Mesenteric fat pad (tissue), 1 donor: ENCODE results near the gene NAT8L. TPM values are rescaled to one million over a fixed set of nuclear protein-coding genes. Genes with fewer than 3 reads are reported as not detected.

Source experiments
- DNase-seq: peaks from one replicate; pipeline ENCODE4 v3.0.0-alpha.2; 2020; ENCODE audit warnings: low spot score
- total RNA-seq: library from RNA; stranded (reverse); fragmentation: NEBNext Ultra II Directional; extraction: Animal tissue kit (Norgen Biotek cat#: 25700); gene quantifications from one replicate; pipeline ENCODE4 v1.2.1, GENCODE V29; 2021
- donor health status: DM: yes; HTN: yes; CAD: no.

Gene NAT8L
- total RNA-seq, 1 donor from 2014 or later: 67.3 TPM

DNA sequence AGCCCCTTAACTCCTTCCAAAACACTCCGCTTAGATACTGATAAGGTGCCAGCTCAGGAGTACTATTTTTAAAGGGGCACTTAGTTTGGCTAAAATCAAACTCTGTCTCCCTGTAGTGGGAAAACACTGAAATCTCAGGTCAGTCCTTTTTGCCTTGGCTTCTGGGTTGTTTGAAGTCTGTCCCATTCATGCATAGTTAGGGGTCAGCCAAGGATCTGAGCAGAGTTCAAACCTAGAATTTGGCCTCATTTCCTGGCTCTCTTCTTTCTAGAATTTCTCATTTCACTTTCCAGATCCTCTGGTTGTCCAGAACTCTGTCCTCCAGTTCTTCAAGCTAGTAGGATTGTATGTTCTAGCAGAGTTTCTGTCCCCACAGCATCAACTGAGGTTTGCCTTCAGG lies 31.5 kb downstream of the NAT8L start:
- DNase-seq: no peak

GRCh38 chr4:2091990-2092668 lies 33.0 kb downstream of the NAT8L start:
- DNase-seq: peak; percentile 55

DNA sequence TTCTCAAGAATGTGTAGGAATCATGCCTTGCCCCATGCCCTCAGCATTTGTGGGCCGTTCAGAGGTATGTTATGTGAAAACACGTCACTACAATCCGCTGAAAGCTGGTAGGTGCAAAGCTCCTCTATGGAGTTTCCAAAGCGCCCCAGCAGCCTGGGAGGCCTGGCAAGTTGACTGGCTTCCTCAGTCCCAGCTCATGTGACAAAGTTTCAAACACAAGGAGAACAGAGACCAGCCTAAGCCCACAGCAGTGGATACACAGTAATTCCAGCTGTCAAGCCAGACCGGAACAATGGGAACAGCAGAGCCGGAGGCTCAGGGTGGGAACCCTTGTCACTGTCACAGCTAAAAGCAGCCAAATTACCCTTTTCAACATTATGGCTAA lies 33.5 kb downstream of the NAT8L start:
- DNase-seq: no peak

- no peak for DNase-seq
Observed at GRCh38 chr4:2093265-2093664, 34.1 kb downstream of the NAT8L start.

DNA sequence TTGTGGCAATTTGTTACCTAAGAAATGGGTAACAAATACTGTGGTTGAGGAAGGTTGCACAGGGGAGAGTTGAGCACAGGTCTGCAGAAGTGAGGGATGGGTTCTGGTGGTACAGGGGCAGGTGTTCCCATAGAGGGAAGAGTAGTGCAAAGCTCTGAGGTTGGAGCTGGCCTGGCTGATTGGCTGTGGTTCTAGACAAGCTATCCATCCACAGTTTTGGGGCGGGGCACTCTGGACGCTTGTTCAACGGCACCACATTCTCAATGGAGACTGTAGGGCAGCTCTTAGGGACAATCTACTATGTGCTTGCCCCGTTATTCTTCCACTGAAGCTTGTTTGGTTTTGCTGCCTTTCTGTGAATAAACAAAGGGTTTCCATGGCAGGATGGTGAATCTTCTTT lies 35.4 kb downstream of the NAT8L start:
- DNase-seq: no peak

GRCh38 chr4:2095236-2096072 lies 36.3 kb downstream of the NAT8L start:
- DNase-seq: no peak

GRCh38 chr4:2096073-2096609 lies 37.0 kb downstream of the NAT8L start:
- no peak for DNase-seq

- peak; percentile 47 for DNase-seq
Observed at GRCh38 chr4:2101346-2102044, 42.4 kb downstream of the NAT8L start.

DNA sequence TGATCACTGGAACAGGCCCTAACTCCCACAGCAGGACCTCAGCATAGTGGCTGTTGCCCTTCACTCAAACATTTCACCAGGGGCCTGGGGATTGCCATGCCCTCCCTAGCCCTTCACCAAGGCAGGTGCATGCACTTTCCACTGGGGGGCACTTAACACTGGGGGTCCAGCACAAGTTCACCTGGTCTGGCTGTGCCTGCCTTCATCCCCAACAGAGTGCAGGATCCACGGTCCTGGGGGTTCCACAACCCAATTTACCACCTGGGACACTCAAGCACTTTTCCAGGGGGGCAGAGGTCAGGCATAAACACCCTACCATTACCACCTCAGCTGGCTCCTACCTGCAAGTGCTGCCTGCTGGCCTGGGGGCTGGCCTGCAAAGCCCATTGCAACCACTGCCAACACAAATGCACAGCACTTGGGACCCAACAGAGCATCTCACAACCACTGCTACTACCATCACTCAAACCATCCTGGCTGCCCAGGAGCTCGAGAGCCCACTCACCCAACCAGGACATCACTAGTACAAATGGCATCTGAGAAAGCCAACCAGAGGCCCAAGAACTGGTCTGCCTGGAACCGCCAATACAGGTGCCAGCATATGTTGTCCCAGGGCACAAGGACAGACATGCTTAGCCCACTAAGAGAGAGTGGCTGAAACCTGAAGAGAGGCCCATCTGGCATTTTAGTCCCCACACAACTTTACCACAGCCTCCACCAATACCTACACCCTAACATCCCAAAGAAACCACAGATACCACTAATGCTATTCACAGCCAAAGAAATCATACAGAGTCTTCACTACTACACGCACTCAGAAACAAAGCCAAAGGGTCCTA lies 43.1 kb downstream of the NAT8L start:
- DNase-seq: peak; percentile 64

DNA sequence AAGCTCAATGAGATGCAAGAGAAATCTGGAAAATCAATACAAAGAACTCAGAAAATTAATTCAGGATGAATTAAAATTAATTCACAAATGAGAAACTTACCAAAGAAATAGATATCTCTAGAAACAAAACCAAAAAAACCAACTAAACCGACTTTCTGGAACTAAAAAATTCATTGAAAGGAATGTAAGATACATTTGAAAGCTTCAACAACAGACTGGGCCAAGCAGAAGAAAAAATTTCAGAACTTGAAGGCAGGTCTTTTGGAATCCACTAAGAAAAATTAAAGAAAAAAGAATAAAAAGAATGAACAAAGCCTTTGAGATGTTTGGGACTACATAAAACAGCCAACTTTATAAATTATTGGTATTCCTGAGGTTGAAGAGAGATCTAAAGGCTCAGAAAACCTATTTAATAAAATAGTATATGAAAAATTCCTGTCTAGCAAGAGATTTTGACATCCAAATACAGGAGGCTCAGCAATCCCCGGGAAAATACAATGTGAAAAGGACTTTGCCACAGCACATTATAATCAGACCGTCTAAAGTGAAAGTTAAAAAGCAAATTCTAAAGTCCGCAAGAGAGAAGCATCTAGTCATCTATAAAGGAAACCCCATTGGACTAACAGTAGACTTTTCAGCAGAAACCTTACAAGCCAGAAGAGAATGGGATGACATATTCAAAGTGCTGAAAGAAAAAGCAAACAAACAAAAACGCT lies 44.2 kb downstream of the NAT8L start:
- DNase-seq: no peak

DNA sequence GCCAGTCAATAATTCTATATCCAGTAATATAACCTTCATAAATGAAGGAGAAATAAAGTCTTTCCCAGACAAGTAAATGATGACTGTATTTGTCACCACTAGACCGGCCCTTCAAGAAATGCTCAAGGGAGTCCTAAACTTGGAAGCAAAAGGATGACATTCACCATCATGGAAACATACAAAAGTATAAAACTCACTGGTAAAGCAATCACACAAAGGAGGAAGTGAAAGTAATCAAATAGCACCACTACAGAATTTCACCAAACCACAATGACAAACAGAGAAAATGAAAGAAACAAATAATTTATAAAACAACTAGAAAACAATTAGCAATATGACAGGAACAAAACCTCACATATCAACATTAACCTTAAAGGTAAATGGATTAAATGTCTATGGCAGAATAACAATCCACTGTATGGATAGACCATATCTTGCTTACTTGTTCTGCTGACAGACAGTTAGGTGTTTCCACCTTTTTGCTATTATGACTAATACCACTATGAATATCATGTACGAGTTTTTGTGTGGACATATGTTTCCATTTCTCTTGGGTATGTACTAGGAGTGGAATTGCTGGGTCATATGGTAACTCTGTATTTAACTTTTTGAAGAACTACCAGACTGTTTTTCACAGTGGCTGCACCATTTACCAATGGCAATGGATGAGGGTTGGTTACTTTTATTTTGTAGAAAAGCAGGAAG lies 44.9 kb downstream of the NAT8L start:
- no peak for DNase-seq

DNA sequence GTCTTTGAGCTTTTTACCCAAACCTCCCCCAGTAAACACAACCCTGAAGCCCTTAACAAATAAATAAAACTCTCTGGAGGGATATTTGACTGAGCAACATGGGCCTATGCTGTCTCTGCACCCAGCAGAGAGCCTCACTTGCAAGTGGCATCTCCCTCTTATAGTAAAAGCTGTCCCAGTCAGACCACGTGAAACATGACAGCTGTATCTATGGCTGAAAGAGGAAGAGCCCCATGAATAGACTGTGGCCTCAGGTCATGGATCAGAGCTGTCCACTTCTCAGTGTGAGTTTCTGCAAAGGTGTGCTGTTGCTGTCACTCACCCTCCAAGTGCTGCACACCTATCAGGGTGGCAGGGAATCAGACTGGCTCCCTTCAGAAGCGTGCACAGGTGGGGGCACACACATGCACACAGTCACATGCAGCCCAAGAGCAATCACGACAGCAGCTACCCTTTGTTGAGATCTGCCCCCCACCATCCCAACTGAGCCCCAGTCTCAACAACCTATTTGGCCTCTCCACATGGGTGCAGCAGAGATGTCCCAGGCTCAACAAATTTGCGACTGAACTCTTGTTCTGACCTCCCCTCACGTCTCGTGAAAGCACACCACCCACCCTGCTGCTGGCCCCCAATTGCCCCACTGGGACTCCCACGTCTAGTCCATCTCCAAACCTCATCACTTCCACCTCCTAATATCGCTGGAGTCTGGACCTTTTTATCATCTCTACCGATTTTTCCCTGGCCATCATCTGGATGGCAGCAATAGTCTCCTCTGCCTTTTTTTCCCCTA lies 45.6 kb downstream of the NAT8L start:
- DNase-seq: peak; percentile 67

- no peak for DNase-seq
Observed at GRCh38 chr4:2105559-2105958, 46.4 kb downstream of the NAT8L start.

DNA sequence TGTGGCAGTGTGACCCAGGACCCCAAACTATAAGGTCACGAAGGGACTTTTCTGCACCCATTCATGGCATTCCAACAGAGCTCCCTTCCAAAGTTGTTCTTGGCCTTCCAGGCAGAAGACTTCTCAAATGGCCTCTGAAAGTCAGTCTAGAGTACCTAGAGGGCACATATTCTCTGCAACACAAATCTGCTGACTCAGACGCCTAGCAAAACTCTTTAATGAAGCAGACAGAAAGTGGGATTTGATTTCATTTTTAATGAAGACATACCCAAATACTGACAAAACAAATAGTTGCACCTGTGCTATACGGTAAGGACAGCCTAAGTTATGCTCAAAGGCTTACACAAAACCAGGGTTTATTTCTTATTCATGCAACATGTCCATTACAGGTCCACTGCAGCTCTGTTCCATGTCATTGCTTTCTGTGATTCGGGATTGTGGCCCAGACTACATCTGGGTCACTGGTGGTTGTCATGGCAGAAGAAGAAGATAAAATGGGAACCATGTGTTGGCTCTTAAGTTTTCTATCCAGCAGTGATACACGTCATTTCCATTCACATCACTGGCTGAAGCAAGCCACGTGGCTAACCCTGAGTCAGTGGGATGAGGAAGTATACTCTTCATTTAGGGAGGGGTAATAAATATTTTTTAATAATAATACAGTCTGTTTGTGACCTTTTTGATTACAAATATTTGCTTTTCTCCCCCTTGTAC lies 57.7 kb downstream of the NAT8L start:
- no peak for DNase-seq
